Lower leg skin (tissue), 4 donors: Measurements from ENCODE around the gene RAB30. TPM values are rescaled to one million over a fixed set of nuclear protein-coding genes. Genes with fewer than 3 reads are reported as not detected.
"Not testable (repeated sequence)": the region's sequence is repeated elsewhere in the genome, so short reads cannot be mapped to it uniquely, and the experiment has no call there.

ENCODE experiments used
- DNase-seq, 2 donors: peaks; one replicate each; pipeline ENCODE4 v3.0.0-alpha.2; 2019; ENCODE audit warnings: low spot score in 2 of 2
- H3K4me3 ChIP-seq: fragments of 200-600 bp; sonication (generic); 2 replicates; pipeline ENCODE4 v1.5.1; 2017; ENCODE audit warnings: mild to moderate bottlenecking, low read depth; ENCODE audit not compliant: poor library complexity, severe bottlenecking
- POLR2A ChIP-seq, 2 donors: fragments of 450-650 bp; IDR thresholded peaks; one replicate each; pipeline ENCODE4 v1.6.1; 2016 to 2017; ENCODE audit warnings: antibody characterized with exemption in 2 of 2, mild to moderate bottlenecking in 1 of 2, moderate library complexity in 1 of 2
- WGBS, 2 donors: methylation state at CpG; one replicate each; pipeline ENCODE4 v1.1.5; 2018; 5-methylcytosine and 5-hydroxymethylcytosine counted together
- intact Hi-C: fragments of 100-400 bp; cut with DNase I; formaldehyde crosslinking; loops from one replicate; pipeline ENCODE4 v1.15.0; 2023; ENCODE audit warnings: low total_unique reads
- total RNA-seq, 4 donors: library from RNA; depleted of rRNA; stranded (reverse); fragments of >200 nt; gene quantifications; one replicate each; pipeline ENCODE4 v1.1.0, GENCODE V29; 2016
- TF ChIP-seq, protein P1 (sequence below), 3 donors: fragments of 450-650 bp; IDR thresholded peaks; one replicate each; pipeline ENCODE4 v1.5.1; 2016; ENCODE audit warnings: antibody characterized with exemption in 3 of 3, mild to moderate bottlenecking in 3 of 3, moderate library complexity in 2 of 3

RAB30 gene
- total RNA-seq, 4 donors from 2014 or later: 13.4 to 53.9 (median 25.7) TPM

DNA sequence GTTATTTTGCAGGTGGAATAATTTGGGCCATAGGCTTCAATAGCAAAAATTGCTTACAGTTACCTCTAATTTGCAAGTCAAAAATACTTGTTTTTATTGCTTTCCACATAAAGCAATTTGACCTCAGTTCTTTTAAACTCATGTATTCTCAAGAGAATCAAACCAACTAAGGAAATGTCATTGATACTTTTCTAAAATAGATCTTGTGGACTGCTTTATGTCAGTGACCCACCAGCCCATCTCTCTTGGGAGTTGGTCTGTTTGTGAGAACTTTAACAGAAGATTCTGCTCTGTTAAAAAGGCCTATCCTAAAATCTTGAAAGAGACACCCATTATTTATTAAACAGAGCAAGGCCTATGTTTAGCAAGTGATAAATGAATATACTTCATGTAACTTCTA is 94.9 kb downstream of the RAB30 start:
- no peak overlapping the region for H3K4me3 ChIP-seq
- intact Hi-C loops: no loop called here
- no peak for DNase-seq
- TF ChIP-seq, protein P1, sequence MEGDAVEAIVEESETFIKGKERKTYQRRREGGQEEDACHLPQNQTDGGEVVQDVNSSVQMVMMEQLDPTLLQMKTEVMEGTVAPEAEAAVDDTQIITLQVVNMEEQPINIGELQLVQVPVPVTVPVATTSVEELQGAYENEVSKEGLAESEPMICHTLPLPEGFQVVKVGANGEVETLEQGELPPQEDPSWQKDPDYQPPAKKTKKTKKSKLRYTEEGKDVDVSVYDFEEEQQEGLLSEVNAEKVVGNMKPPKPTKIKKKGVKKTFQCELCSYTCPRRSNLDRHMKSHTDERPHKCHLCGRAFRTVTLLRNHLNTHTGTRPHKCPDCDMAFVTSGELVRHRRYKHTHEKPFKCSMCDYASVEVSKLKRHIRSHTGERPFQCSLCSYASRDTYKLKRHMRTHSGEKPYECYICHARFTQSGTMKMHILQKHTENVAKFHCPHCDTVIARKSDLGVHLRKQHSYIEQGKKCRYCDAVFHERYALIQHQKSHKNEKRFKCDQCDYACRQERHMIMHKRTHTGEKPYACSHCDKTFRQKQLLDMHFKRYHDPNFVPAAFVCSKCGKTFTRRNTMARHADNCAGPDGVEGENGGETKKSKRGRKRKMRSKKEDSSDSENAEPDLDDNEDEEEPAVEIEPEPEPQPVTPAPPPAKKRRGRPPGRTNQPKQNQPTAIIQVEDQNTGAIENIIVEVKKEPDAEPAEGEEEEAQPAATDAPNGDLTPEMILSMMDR (IDR thresholded peaks at IDR 0.05): no peak
- no peak for TF ChIP-seq POLR2A (IDR thresholded peaks at IDR 0.05)

GRCh38 chr11:82975882-82976281 is 95.8 kb downstream of the RAB30 start:
- TF ChIP-seq, protein P1 (IDR thresholded peaks at IDR 0.05): no peak
- H3K4me3 ChIP-seq: no peak overlapping the region
- DNase-seq: no peak
- intact Hi-C loops: no loop called here

- intact Hi-C loops: no loop called here
- TF ChIP-seq POLR2A (IDR thresholded peaks at IDR 0.05): no peak
- TF ChIP-seq, protein P1 (IDR thresholded peaks at IDR 0.05): no peak
- 91 to 93% methylated on average over 2 of the region's 2 CpGs for WGBS, 2 donors
- no peak for DNase-seq
- no peak overlapping the region for H3K4me3 ChIP-seq
Measured at GRCh38 chr11:82974851-82975250, 96.8 kb downstream of the RAB30 start.

DNA sequence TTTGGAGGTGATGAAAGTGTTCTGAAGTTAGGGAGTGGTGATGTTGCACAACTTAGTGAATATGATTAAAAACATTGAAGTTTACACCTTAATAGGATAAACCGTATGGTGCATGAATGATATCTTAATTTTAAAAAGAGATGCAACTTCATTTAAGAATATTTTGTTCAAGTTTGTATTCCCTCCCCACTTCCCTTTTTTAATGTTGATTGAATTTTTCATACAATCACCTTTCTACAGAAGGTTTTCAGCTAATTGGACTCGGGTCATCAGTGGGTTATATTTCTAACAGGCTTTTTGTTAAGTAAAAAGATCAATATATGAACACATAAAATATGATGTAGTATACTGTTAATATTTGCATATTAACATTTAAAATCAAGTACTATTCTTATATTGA is 97.6 kb downstream of the RAB30 start:
- no peak for DNase-seq
- 86 to 88% methylated on average over 2 of the region's 2 CpGs for WGBS, 2 donors
- intact Hi-C loops: no loop called here
- TF ChIP-seq, protein P1 (IDR thresholded peaks at IDR 0.05): no peak
- no peak for TF ChIP-seq POLR2A (IDR thresholded peaks at IDR 0.05)
- H3K4me3 ChIP-seq: no peak overlapping the region

- 79 to 93% methylated on average over 1 of the region's 1 CpG for WGBS, 2 donors
- intact Hi-C loops: no loop called here
Measured at GRCh38 chr11:82972103-82972502, 99.6 kb downstream of the RAB30 start.

GRCh38 chr11:82971519-82971946 is 100.2 kb downstream of the RAB30 start:
- intact Hi-C loops, DNase-seq, H3K4me3 ChIP-seq: not testable (repeated sequence)
- WGBS, 2 donors: 85 to 87% methylated on average over 8 of the region's 8 CpGs

More at GRCh38 chr11:82972103-82972502, 99.6 kb downstream of the RAB30 start:
- H3K4me3 ChIP-seq: no peak overlapping the region
- no peak for TF ChIP-seq POLR2A (IDR thresholded peaks at IDR 0.05)
- TF ChIP-seq, protein P1 (IDR thresholded peaks at IDR 0.05): no peak
- DNase-seq: no peak

DNA sequence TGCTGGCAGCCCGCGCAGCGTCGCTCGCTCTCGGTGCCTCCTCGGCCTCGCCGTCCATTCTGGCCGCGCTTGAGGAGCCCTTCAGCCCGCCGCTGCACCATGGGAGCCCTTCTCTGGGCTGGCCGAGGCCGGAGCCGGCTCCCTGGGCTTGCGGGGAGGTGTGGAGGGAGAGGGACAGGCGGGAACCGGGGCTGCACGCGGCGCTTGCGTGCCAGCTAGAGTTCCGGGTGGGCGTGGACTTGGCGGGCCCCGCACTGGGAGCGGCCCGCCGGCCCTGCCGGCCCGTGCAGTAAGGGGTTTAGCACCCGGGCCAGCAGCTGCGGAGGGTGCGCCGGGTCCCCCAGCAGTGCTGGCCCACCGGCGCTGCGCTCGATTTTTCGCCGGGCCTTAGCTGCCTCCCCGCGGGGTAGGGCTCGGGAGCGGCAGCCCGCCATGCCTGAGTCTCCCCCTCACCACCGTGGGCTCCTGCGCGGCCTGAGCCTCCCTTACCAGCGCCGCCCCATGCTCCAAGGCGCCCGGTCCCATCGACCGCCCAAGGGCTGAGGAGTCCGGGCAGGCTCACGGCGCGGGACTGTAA is 101.1 kb downstream of the RAB30 start:
- 92 to 94% methylated on average over 47 to 54 of the region's 60 CpGs for WGBS, 2 donors
- intact Hi-C loops, DNase-seq, H3K4me3 ChIP-seq: not testable (repeated sequence)
